GM18858 (cell line): Measurements from ENCODE around the gene TENM4.
"Not testable (repeated sequence)": the region's sequence is repeated elsewhere in the genome, so short reads cannot be mapped to it uniquely, and the experiment has no call there.

Experiments
- ATAC-seq: cut with Tn5 transposase; IDR thresholded peaks from one replicate; pipeline ENCODE4 v1.9.1; 2021; ENCODE audit not compliant: unreplicated experiment

TENM4 gene

DNA sequence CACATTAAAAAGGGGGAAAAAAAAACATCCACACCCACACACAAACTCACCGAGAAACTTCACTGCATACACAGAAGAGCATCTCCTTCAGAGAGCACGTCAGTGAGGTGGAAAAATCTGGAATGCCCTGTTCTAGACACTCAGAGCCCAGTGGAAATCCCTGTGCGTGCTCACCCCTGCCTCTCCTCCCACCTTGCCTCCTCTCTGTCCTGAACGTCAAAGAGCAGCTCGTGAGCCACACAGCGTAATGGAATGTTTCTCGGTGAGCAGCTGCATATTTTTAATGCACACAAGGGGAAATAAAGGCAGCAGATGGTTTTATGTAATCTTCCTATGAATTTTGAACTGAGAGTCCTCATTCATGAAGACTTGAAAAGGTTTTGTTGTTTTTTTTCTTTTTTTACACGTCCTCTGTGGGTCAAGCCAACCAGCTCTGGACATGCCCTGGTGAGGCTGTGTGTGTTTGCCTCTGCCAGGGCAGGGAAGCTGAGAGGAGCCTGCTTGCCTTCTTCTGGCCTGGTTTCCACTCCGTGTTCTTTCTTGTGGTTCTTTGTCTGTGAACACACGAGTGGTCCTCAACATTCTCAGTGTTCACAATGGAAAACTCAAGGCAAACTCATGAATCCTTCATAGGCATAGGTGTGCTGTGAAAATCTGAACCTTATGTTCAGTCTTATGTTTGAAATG is 219.2 kb downstream of the TENM4 start:
- no peak for ATAC-seq

DNA sequence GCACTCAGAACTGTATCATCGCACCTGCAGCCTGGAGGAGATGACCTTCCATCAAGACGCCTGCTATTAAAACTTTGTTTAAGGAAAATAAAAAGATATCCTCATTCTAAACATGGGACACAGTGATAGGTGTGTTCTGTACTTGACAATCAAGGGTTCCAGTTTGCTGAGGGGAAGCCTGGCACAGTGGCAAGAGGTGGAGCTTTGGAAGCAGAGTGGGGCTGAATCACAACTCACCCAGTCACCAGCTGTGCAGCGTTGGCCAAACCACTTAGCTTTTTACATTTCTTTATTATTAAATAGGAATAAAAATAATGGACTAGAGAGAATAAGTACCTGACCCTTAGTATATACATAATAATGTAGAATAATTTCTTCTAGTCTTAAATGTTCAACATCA is 220.7 kb downstream of the TENM4 start:
- no peak for ATAC-seq

DNA sequence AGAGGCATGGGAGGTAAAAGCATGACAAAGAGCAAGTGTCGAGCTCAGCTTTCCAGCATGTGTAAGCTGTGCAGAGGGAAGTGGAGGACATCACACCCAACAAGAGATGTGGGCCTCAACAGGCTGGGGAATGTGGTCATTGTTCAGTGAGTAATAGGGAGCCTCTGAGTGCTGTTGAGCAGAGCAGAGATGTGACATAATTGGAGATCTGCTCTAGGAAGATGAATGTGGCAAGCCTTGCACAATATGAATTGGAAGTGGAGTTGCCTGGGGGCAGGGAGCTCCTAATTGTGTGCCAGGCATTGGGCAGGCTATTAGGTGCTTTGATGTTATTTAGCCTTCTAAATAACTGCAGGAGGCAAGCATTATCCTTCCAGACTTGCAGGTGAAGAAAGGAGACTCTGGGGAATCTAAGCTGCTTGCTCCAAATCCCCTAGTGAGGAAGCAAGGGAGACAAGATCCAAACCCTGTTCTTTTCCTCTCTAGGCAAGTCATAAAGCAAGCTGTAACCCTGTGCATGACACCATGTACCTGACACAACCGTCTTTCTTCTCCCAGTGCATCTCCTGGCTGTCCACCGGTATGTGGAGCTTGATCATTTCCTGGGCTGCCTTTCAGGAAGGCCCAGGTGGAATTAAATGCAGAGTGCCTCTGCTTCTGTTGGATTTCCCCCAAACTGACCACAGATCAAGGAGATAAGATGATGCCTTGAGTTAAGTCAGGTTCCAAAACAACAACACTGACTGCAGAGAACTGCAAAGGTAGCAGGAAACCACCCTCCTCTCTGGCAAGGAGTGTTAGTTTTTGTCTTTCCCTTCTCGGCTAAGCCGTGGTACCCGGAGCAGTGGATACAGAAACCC is 221.4 kb downstream of the TENM4 start:
- ATAC-seq = no peak

DNA sequence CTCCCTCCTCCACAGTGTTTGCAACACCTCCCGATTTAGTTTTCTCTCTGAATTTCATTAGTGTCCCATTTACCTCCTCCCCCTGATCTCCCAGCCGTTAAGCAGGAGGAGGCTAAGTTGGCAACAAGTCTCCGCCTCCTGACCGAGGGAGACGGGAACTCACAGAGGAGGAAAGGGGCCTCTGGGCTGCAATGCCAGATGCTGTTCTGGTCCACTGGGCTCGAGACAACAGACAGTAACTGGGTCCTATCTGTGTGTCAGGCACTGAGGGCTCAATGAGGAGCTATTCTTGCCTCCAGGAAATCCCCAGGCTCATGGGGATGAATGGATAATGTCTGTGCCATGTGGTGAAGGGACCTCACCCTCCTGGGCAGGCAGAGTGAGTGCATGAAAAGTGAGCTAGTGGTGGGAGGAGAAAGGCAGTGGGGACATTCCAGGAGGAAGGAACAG is 228.1 kb downstream of the TENM4 start:
- no peak for ATAC-seq

DNA sequence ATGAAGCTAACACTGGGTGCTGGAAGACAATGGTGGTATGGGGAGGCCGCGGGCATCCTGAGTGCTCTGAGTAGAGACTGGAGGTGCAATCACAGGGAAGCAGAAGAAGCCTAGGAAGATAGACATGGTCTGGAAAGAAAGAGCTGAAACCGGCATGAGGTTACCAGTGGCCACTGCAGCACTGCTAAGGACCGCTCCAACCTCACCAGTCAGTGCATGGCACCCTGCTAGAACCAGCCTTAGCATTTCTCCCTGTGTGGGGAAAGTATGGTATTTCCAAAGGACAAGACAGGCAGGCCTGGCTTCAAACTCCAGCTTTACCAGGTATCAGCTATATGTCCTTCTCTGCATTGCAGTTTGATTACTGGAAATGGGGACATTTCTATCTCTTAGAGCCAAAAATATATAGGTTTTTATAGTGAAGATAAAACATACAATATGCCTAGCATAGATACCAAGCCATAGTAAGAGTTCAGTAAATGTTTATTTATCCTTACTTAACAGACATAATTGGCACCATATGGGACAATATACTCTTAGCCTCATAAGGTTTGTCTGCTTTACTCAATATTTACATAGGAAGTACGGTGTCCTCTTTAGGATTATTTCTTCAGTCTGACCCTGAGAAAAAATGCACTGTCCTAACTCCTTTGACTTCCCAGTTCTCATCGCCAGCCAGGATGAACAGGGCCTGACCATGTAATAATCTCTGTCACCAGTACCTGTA is 231.1 kb downstream of the TENM4 start:
- no peak for ATAC-seq

DNA sequence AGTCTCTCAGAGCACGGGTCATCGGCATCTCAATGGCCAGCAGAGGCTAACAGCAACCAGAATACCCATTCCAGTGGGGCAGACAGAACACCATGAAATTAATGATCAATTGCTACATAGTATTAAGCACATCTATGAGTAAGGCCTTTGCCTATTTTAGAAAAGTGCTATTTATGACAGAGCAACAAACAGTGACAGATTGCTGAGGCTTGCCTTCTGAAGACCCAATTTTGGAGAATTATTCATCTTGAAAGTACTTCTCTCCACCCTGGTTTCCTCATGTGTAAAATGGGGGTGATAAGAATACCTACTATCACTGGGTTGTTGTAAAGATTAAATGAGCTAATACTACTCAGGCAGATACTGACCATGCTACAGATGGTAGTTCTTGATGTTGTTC is 232.7 kb downstream of the TENM4 start:
- peak; percentile 56 for ATAC-seq

DNA sequence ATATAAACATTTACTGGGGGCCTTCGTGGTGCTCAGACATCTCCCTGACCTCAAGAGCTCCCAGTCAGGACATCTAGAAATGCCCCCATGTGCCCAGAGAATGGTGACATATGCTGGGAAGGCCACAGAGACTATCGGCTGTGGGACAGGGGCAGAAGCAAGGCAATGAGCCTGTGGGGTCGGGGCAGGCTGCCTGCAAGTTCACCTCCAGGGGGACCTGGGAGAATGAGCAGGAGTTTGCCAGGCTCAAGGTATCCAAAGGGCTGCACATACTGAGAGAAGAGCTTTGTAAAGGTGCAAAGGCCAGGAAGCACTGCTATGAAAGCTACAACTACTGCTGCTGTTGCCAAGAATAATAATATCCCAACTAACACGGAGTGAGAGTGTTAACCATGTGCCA is 233.9 kb downstream of the TENM4 start:
- ATAC-seq = no peak

DNA sequence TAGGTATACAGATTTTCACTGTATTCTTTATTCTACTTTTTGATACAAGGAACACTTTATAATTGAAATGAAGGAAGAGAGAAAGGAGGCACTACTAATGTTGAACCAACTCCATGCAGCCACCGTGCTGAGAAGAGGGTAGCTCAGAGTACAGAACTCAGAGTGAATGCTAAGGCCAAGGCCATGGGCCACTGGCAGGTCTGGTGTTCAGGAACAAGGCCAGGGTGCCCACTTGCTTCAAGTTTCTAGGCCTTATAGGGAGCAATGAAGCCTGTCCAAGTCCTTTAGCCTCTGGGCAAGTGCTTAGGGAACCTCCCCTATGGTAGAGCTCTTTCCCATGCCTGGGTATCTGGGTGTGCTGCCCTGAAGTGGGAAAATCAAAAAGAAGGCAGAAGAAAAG is 235.0 kb downstream of the TENM4 start:
- ATAC-seq = no peak

DNA sequence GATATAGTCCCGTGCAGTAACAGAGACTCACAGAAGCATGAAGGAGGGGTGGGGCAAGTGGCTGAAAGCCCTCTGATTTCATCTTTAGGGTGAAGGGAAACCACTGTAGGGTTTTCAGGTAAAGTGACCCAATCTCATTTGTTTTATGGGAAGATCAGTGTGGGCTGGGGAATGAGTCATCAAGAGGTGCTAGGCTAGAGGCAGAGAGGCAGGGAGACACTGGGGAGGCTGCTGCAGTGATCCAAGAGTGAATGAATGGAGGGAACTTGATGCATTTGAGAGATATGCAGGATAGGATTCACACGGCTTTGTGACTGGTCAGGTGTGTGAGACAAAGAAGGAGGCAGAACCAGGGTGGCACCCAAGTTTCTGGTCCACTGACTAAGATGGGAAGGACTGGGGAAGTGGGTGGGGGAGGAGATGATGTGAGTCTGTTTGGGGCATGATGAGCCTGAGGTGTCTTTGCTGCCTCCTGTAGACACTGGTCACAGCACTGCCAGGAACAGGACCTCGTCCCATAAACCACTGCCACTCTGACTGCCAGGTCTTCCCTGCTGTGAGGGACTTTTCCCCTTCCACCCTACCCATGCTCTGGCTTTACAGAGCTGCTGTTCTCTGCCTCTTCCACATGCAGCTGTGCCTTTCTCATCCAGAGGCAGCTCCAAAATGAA is 239.0 kb downstream of the TENM4 start:
- peak; percentile 54 for ATAC-seq

DNA sequence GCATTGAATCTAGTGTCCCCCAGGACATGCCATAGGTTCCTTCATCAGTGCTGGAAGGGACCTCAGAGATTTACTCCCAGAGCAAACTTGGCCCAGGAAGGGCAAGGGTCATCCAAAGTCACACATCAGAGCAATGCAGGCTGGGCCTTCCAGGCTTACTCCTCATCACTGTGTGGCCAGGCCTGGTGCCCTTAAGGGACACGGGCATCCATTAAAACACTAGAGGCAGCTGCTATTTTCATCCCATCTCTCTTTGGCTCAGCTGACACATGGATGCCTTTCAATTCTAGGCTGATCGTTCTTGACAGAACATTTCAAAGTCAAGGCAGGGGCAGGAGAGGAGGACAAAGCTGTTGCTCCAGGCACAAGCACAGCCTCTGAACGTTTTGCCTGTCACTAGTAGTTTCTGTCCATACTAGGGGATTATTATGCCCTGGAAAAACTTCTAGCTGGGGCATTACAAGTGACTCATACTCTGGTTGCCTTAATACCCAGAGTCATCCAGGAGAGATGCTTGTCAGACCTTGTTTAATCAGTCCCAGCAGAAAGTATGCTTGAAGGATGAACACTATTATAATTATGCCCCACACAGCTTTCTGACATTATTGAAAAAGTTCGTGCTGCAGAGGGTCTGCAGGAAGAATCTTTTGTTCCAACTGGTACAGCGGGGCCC is 240.3 kb downstream of the TENM4 start:
- ATAC-seq = no peak

DNA sequence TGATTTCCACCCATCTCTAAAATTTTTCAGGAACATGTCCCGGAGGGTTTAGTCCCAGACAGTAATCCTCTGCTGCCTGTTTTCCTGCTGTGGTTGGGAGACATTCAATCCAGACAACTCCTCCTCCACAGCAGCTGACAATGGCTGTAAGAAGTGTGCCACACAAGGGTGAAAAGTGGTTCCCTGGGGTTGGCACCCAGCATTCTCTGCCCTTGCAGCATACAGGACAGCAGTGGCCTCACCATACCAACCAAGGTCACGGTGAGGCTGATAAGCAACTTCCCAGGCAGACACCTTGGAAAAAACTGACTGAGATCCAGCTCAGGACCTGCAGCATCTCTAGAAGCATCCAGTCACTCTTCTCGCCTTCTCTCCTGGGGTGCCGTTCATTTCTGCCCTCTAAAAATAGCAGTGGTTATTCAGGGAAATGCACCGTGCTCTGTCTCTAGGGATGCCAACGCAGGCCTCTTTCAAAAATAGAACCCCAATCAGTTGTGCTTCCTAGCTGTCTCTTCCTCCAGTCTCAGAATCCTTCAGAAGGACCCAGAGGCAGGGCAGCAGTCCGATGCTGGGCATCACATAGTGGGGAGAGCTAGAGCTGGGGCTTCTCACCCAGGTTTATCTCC is 241.0 kb downstream of the TENM4 start:
- no peak for ATAC-seq

DNA sequence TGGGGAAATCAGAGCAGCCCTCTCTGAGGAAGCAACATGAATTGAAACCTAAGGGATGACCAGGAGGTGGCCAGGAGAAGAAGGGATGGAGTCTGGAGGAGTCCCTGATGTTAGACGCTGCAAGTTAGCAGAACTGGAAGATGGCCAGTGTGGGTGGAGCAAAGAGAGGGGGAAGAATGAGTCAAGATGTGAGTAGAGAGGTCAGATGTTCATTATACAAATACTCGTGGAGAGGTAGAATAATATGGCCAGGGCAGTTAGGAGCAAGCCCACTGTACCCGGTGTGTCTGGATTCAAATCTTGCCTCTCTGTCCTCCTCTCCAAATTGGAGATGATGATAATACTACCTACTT is 242.0 kb downstream of the TENM4 start:
- ATAC-seq = no peak

DNA sequence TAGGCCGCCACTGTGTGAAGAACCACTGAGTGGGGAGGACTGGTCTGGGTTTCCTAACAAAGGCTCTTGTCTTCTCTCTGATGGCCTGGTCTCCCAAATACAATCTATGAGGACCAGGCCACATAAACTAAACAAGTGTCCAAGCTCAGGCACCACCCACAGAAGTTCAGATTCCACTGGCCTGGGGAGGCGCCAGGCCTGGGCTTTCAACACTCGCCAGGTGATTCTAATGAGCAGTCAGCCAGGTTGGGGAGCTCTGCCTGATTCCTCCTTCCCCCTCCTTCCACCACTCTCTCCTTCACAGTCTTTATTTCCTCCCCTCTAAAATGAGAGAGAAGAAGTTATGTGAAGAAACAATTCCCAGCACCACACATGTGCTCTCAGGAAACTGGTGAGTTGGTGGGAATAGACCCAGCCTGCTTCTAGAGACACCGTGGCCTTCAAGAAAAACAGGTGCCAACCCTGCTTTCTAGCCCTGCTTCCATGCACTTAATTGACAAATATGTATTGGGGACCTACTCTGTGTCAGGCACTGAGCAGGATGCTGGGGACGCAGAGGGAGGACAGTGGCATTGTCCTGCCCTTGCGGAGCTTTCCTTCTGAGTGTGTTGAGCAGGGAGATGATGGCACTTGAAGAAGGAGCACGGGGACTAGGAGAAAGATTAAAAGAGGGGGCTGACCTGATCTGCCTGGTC is 242.5 kb downstream of the TENM4 start:
- no peak for ATAC-seq

DNA sequence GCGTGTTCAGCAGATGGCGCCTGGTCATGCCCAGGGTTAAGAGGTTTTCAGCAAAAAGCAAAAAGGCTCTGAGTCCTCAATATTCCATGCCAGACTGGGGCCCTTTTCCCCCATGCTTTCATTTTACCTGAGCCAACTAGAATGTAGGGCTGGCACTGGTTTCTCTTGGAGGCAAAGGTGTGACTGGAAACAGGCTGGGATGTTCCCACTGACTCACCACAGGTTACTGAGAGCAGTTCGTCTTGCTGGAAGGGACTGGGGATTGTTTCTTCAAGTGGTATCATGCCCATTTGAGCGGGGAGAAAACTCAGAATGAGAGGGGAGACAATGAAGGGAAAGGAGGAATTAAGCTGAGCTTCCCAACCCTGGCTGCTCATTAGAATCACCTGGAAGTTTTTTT is 243.9 kb downstream of the TENM4 start:
- no peak for ATAC-seq

DNA sequence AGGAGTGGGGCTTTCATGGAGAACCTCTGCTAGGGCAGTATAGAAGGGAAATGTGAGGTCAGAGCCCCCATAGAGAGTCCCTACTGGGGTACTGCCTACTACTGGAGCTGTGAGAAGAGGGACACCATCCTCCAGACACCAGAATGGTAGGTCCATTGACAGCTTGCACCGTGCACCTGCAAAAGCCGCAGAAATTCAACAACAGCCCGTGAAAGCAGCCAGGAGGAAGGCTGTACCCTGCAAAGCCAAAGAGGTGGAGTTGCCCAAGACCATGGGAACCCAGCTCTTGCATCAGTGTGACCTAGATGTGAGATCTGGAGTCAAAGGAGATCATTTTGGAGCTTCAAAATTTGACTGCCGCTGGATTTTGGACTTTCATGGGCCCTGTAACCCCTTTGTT is 245.6 kb downstream of the TENM4 start:
- ATAC-seq = no peak

DNA sequence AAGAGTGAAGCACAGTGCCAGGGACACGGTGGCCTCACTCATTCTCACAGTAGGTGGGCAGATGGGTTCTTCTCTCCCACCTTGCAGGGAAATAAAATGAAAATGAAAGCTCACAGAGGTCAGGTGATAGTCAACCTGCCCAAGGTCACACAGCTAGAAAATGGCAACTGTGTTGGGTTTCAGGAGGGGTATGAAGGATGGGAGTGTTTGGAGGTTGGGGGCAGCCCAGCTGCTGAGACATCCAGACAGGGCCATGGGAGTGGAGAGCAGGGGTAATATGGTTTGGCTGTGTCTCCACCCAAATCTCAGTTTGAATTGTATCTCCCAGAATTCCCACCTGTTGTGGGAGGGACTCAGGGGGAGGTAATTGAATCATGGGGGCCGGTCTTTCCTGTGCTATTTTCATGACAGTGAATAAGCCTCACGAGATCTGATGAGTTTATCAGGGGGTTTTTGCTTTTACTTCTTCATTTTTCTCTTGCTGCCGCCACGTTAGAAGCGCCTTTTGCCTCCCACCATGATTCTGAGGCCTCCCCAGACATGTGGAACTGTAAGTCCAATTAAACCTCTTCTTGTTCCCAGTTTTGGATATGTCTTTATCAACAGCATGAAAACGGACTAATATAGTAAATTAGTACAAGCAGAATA is 247.0 kb downstream of the TENM4 start:
- ATAC-seq = no peak

DNA sequence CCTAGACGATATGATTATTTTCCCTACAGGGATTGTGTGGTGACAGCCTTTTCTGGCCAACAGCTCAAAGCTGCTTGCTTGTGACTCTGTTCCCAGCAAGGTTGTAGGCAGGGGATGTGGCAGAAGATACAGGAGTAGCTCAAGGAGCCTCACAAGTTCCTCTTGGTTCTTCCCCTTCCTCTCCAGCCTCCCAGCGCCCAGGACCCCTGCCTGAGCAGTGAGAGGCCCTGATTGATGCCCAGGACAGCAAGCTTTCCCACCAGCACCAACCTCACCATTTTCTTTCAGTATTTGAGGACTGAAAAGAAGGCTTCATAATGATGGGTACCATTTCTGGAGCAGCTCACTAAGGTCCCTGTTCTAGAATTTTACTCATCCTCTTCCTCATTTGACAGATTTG is 248.0 kb downstream of the TENM4 start:
- no peak for ATAC-seq

DNA sequence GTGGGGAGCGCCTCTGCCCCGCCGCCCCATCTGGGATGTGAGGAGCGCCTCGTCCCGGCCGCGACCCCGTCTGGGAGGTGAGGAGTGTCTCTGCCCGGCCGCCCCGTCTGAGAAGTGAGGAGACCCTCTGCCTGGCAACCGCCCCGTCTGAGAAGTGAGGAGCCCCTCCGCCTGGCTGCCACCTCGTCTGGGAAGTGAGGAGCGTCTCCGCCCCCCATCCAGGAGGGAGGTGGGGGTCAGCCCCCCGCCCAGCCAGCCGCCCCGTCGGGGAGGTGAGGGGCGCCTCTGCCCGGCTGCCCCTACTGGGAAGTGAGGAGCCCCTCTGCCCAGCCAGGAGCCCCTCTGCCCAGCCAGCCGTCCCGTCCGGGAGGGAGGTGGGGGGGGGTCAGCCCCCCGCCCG is 249.1 kb downstream of the TENM4 start:
- not testable (repeated sequence) for ATAC-seq

DNA sequence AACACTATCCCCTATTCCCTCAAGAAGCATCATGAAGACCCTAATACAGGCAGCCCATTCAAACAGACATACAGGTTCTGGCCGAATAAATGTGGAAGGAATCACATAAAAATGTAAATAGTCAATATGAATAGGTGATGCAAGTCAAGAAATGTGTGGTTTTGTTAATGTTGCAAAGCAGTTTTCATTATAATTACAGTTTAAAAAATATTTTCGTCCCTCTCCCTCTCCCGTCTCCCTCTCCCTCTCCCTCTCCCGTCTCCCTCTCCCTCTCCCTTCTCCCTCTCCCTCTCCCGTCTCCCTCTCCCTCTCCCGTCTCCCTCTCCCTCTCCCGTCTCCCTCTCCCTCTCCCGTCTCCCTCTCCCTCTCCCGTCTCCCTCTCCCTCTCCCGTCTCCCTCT is 250.3 kb downstream of the TENM4 start:
- not testable (repeated sequence) for ATAC-seq
